Measurements from ENCODE around the gene SLC9A9.
"Not testable (repeated sequence)": the region's sequence is repeated elsewhere in the genome, so short reads cannot be mapped to it uniquely, and the experiment has no call there.

Gene SLC9A9

GRCh38 chr3:143819890-143820289, 28.4 kb downstream of the SLC9A9 start:
- intact Hi-C loops (cut with DNase I), result no loop called here
- DNase-seq, result no peak

- intact Hi-C loops (cut with DNase I), result no loop called here
- no peak for DNase-seq
Observed at GRCh38 chr3:143814443-143814889, 33.8 kb downstream of the SLC9A9 start.

GRCh38 chr3:143812481-143812880, 35.8 kb downstream of the SLC9A9 start:
- intact Hi-C loops (cut with DNase I), result no loop called here
- DNase-seq, result no peak

GRCh38 chr3:143811602-143812001, 36.7 kb downstream of the SLC9A9 start:
- intact Hi-C loops (cut with DNase I), result no loop called here
- peak in 3 of 42 donors; percentile 27 to 63 (median 28) for DNase-seq

- DNase-seq, result no peak
- intact Hi-C loops (cut with DNase I), result no loop called here
Observed at GRCh38 chr3:143810953-143811265, 37.4 kb downstream of the SLC9A9 start.

- DNase-seq, result no peak
- intact Hi-C loops (cut with DNase I), result no loop called here
Observed at GRCh38 chr3:143810166-143810952, 37.9 kb downstream of the SLC9A9 start.

- intact Hi-C loops (cut with DNase I), result no loop called here
- peak in 3 of 42 donors; percentile 19 to 56 (median 22) for DNase-seq
Observed at GRCh38 chr3:143809121-143809621, 39.1 kb downstream of the SLC9A9 start.

GRCh38 chr3:143808030-143808429, 40.2 kb downstream of the SLC9A9 start:
- intact Hi-C loops (cut with DNase I), result no loop called here
- DNase-seq, result no peak

GRCh38 chr3:143806038-143806437, 42.2 kb downstream of the SLC9A9 start:
- no peak for DNase-seq
- intact Hi-C loops (cut with DNase I), result no loop called here

GRCh38 chr3:143805476-143805875, 42.8 kb downstream of the SLC9A9 start:
- intact Hi-C loops (cut with DNase I); DNase-seq: not testable (repeated sequence)

- intact Hi-C loops (cut with DNase I); DNase-seq: not testable (repeated sequence)
Observed at GRCh38 chr3:143801046-143801445, 47.2 kb downstream of the SLC9A9 start.

GRCh38 chr3:143798151-143798550, 50.1 kb downstream of the SLC9A9 start:
- DNase-seq; intact Hi-C loops (cut with DNase I): not testable (repeated sequence)

- peak in 17 of 42 donors; percentile 5 to 66 (median 32) for DNase-seq
- intact Hi-C loops (cut with DNase I), result no loop called here
Observed at GRCh38 chr3:143795874-143796273, 52.4 kb downstream of the SLC9A9 start.

GRCh38 chr3:143794793-143795462, 53.3 kb downstream of the SLC9A9 start:
- DNase-seq, result no peak
- intact Hi-C loops (cut with DNase I), result no loop called here

GRCh38 chr3:143793971-143794370, 54.3 kb downstream of the SLC9A9 start:
- DNase-seq, result peak in 7 of 42 donors; percentile 8 to 65 (median 22)
- intact Hi-C loops (cut with DNase I), result no loop called here

- intact Hi-C loops (cut with DNase I), result no loop called here
- no peak for DNase-seq
Observed at GRCh38 chr3:143791386-143791785, 56.9 kb downstream of the SLC9A9 start.

GRCh38 chr3:143786219-143787191, 61.8 kb downstream of the SLC9A9 start:
- intact Hi-C loops (cut with DNase I), result loop anchor here (10.0 kb wide), 1 partner anchor 58 kb away; the partner anchor contains the start of gene SLC9A9
- DNase-seq, result peak in 14 of 42 donors; percentile 10 to 62 (median 37)

GRCh38 chr3:143784446-143784845, 63.8 kb downstream of the SLC9A9 start:
- intact Hi-C loops (cut with DNase I), result loop anchor here (10.0 kb wide), 1 partner anchor 60 kb away; the partner anchor contains the start of gene SLC9A9
- DNase-seq, result no peak

- DNase-seq, result no peak
- intact Hi-C loops (cut with DNase I), result loop anchor here (10.0 kb wide), 1 partner anchor 61 kb away; the partner anchor contains the start of gene SLC9A9
Observed at GRCh38 chr3:143783851-143784370, 64.4 kb downstream of the SLC9A9 start.
